HL-60 (cell line): ENCODE data around the gene GRIA1.

ENCODE experiments used
- GABPA ChIP-seq: IDR thresholded peaks from 2 replicates; pipeline ENCODE4 v1.6.1; 2012; ENCODE audit warnings: low read depth
- TF ChIP-seq, protein P1 (sequence below): IDR thresholded peaks from one replicate; pipeline ENCODE4 v1.5.1; 2011; ENCODE audit warnings: low read length, control low read depth, inconsistent platforms; ENCODE audit not compliant: insufficient read depth

DNA sequence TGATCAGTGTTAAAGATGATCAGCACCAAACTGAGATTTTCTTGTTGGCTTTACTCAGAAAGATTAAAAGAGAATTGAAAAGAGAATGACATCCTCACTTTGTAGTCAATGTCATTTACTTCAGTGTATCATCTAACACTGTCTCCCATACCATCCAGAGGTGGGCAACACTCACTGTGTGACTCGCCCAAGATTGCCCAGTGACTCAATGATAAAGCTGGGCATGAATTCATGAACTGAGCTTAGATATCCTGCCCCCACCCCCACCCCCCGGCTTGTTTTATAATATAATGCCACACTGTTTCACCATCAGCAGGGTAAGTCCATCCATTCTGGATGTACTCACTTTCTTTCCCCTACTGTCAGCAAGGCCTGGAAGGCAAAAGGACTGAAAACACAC lies 306.1 kb downstream of the GRIA1 start:
- TF ChIP-seq, protein P1, sequence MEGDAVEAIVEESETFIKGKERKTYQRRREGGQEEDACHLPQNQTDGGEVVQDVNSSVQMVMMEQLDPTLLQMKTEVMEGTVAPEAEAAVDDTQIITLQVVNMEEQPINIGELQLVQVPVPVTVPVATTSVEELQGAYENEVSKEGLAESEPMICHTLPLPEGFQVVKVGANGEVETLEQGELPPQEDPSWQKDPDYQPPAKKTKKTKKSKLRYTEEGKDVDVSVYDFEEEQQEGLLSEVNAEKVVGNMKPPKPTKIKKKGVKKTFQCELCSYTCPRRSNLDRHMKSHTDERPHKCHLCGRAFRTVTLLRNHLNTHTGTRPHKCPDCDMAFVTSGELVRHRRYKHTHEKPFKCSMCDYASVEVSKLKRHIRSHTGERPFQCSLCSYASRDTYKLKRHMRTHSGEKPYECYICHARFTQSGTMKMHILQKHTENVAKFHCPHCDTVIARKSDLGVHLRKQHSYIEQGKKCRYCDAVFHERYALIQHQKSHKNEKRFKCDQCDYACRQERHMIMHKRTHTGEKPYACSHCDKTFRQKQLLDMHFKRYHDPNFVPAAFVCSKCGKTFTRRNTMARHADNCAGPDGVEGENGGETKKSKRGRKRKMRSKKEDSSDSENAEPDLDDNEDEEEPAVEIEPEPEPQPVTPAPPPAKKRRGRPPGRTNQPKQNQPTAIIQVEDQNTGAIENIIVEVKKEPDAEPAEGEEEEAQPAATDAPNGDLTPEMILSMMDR, result no peak
- no peak for TF ChIP-seq GABPA
